MCF 10A (cell line): ENCODE results near the gene PPM1H. TPM values are rescaled to one million over a fixed set of nuclear protein-coding genes. Genes with fewer than 3 reads are reported as not detected.

Source experiments
- BruUV-seq: library from RNA; stranded (reverse); fragments of 400-500 nt; replicated peaks from 2 replicates; lab custom pipeline; 2021; lab: Mats Ljungman, UMichigan
- CTCF ChIA-PET: fragments of 300-600 bp; sonication (Branson Sonifier 250); formaldehyde crosslinking; extraction: SDS; loops from one replicate; lab custom pipeline; 2021; ENCODE audit warnings: antibody characterized with exemption, inconsistent platforms; lab: Yijun Ruan, JAX
- POLR2A ChIA-PET: fragments of 300-600, 350-650 bp; sonication (Branson Sonifier 250); formaldehyde crosslinking; extraction: SDS; loops from one replicate; lab custom pipeline; 2020; ENCODE audit warnings: antibody characterized with exemption, inconsistent platforms; lab: Yijun Ruan, JAX
- DNase-seq: peaks from one replicate; pipeline ENCODE4 v3.0.0-alpha.2; 2018; ENCODE audit not compliant: unreplicated experiment
- H3K27ac Mint-ChIP-seq: one replicate; pipeline ENCODE4 v1.8.0; 2022; ENCODE audit warnings: mild to moderate bottlenecking, low read depth, mixed read lengths; ENCODE audit not compliant: unreplicated experiment
- H3K27me3 Mint-ChIP-seq: one replicate; pipeline ENCODE4 v1.8.0; 2022; ENCODE audit warnings: mixed read lengths; ENCODE audit not compliant: insufficient read depth, unreplicated experiment
- H3K36me3 Mint-ChIP-seq: one replicate; pipeline ENCODE4 v1.8.0; 2022; ENCODE audit warnings: mild to moderate bottlenecking, moderate library complexity, mixed read lengths; ENCODE audit not compliant: insufficient read depth, unreplicated experiment
- H3K4me1 Mint-ChIP-seq: one replicate; pipeline ENCODE4 v1.8.0; 2022; ENCODE audit warnings: mixed read lengths; ENCODE audit not compliant: insufficient read depth, unreplicated experiment
- H3K4me3 Mint-ChIP-seq: one replicate; pipeline ENCODE4 v1.8.0; 2022; ENCODE audit warnings: mild to moderate bottlenecking, moderate library complexity, mixed read lengths; ENCODE audit not compliant: unreplicated experiment
- H3K9me3 Mint-ChIP-seq: one replicate; pipeline ENCODE4 v1.8.0; 2022; ENCODE audit warnings: mixed read lengths; ENCODE audit not compliant: unreplicated experiment
- intact Hi-C: fragments of 100-400 bp; cut with micrococcal nuclease; formaldehyde crosslinking; loops from 2 replicates; pipeline ENCODE4 v1.14.1; 2022
- total RNA-seq: library from RNA; stranded (reverse); gene quantifications from 2 replicates; pipeline ENCODE4 v1.2.3, GENCODE V29; 2022
- TF ChIP-seq, protein P1 (sequence below): fragments of 200-600 bp; IDR thresholded peaks from one replicate; pipeline ENCODE4 v1.8.0; 2022; ENCODE audit warnings: antibody characterized with exemption, mild to moderate bottlenecking; ENCODE audit not compliant: unreplicated experiment

Gene PPM1H
- total RNA-seq, 1 experiment from 2014 or later, result 0.49 TPM

DNA sequence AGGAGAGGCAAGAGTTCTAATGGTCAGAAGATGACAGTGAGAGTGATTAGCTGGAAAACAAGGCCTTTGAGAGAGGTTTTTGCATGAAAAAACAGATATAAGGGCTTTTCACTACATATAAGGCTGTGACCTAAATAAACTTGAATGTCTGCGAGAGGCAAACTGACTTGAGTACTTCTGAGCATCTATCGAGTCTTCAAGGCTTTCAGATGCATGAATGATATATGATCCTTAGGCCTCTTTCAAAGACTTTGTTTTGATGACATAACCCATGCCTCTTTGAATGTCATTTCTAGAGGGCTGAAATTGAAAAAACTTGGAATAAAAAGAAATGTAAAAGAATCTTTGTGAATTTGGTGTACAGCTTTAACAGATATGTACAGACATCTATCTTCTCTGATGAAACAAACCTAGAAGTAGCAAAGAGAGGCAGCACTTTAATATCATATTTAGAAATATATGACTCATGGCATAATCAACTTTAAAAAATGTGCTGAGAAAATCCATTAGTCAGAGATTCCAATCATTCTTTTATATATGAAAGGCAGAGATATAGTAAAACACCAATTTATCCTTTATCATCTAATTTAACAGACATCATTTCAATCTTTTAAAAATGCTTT is 72.6 kb downstream of the PPM1H start:
- Mint-ChIP-seq H3K9me3 (no peaks in the 10 kb centered on the region), H3K4me3 (no peak overlapping the region), H3K27me3 (no peaks in the 10 kb centered on the region), H3K36me3 (no peaks in the 10 kb centered on the region), H3K27ac (no peak overlapping the region), H3K4me1 (peaks cover 31% of the 10 kb centered on the region)
- no TSS peak for BruUV-seq
- intact Hi-C loops, result no loop called here
- TF ChIP-seq, protein P1, sequence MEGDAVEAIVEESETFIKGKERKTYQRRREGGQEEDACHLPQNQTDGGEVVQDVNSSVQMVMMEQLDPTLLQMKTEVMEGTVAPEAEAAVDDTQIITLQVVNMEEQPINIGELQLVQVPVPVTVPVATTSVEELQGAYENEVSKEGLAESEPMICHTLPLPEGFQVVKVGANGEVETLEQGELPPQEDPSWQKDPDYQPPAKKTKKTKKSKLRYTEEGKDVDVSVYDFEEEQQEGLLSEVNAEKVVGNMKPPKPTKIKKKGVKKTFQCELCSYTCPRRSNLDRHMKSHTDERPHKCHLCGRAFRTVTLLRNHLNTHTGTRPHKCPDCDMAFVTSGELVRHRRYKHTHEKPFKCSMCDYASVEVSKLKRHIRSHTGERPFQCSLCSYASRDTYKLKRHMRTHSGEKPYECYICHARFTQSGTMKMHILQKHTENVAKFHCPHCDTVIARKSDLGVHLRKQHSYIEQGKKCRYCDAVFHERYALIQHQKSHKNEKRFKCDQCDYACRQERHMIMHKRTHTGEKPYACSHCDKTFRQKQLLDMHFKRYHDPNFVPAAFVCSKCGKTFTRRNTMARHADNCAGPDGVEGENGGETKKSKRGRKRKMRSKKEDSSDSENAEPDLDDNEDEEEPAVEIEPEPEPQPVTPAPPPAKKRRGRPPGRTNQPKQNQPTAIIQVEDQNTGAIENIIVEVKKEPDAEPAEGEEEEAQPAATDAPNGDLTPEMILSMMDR, result no peak
- DNase-seq, result peak; percentile 45
- ChIA-PET POLR2A (interaction anchor here (0.5 to 1.4 kb wide), 2 partner anchors 14 to 65 kb away, joined by 3 read pairs; no protein-coding TSS in a partner anchor), CTCF (interaction anchor here (0.6 to 1.3 kb wide), 3 partner anchors 72 to 597 kb away, joined by 3 to 4 read pairs (median 4); no protein-coding TSS in a partner anchor)

DNA sequence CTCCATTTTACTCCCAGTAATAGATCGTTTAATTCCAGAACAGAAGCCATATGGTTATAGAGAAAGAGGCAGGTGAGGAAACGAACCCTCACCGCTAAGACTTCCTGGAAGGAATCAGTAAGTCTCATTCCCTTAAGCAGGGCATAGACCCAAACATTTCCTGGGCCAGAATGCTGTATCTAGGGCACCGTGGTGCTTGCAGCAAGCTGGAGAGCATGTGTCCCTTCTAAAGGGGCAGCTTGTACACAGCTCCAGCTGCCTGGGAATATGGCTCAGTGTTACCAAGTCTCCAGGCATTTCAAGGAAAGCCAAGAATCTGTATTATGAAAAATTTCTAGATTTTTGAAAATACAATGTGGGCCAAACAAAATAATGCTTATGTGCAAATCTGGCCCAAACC is 73.4 kb downstream of the PPM1H start:
- no peaks in the 10 kb centered on the region for H3K27me3 Mint-ChIP-seq
- H3K27ac Mint-ChIP-seq, result no peak overlapping the region
- CTCF ChIA-PET, result interaction anchor here (1.0 kb wide), 1 partner anchor 73 kb away, joined by 4 read pairs; no protein-coding TSS in a partner anchor
- TF ChIP-seq, protein P1, result no peak
- intact Hi-C loops, result no loop called here
- POLR2A ChIA-PET, result no interaction called here
- no peaks in the 10 kb centered on the region for H3K36me3 Mint-ChIP-seq
- no peak overlapping the region for H3K4me3 Mint-ChIP-seq
- peaks cover 23% of the 10 kb centered on the region for H3K4me1 Mint-ChIP-seq
- no TSS peak for BruUV-seq
- H3K9me3 Mint-ChIP-seq, result no peaks in the 10 kb centered on the region
- no peak for DNase-seq

DNA sequence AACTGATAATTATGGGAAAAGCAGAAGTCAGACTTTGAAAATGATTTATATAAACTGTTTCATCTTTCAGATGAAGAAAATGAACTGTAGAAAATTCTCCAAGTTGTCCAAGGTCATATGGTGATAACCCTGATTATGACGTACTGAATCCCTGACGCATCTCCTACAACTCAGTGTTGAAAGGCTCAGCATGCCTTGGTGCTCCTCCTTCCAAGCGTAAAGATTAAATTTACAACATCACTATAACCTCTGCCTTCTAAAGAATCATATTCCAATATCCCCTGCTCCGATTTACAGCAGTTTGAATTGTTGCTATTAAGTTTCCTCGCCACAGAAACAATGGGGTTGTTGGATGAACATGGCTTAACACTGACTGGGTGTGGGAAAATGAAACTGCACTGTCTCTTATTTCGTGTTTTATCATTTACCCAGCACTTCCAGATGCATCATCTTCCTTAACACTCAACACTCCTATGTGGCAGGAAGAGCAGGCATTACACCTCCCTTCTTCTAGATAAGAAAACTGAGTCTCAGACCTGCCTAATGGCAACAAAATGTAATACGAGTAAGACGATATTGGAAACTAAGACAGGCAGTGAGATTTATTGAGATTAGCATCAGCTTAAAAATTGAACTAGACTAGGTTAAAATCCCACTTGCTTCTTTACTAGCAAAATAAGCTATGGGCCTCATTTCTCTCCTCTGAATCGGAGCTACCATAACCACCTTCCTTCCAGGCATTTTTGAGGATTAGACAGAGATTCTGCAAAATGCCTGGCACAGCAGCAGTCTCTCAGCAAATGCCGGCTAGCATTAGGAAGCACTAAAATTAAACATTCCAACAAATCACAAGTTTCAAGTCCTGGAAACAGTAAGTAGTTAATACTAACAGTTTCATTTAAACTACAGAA is 74.2 kb downstream of the PPM1H start:
- POLR2A ChIA-PET, result no interaction called here
- intact Hi-C loops, result no loop called here

More for the DNA sequence above, 74.2 kb downstream of the PPM1H start:
- Mint-ChIP-seq H3K4me3 (no peak overlapping the region), H3K27me3 (no peaks in the 10 kb centered on the region), H3K27ac (no peak overlapping the region), H3K36me3 (no peaks in the 10 kb centered on the region), H3K9me3 (no peaks in the 10 kb centered on the region), H3K4me1 (peaks cover 17% of the 10 kb centered on the region)
- TF ChIP-seq, protein P1, result no peak
- CTCF ChIA-PET, result no interaction called here
- BruUV-seq, result no TSS peak
- no peak for DNase-seq
